BJ (cell line): ENCODE data around the gene IRS2. TPM values are rescaled to one million over a fixed set of nuclear protein-coding genes. Genes with fewer than 3 reads are reported as not detected.

Experiments used
- CTCF ChIA-PET: fragments of 350-600 bp; formaldehyde crosslinking; extraction: SDS; loops from one replicate; lab custom pipeline; 2021; ENCODE audit warnings: antibody characterized with exemption, inconsistent platforms; lab: Yijun Ruan, JAX
- POLR2A ChIA-PET: fragments of 300-600 bp; sonication (Branson Sonifier 250); formaldehyde crosslinking; extraction: SDS; loops from one replicate; lab custom pipeline; 2021; ENCODE audit warnings: antibody characterized with exemption; lab: Charles Lee
- DNase-seq: peaks from one replicate; pipeline ENCODE4 v3.0.0-alpha.2; 2011; ENCODE audit warnings: low read depth
- H3K27me3 ChIP-seq: 2 replicates; pipeline ENCODE4 v1.6.0; 2011; ENCODE audit warnings: low read length; ENCODE audit not compliant: control insufficient read depth, insufficient read depth
- H3K36me3 ChIP-seq: 2 replicates; pipeline ENCODE4 v1.5.1; 2011; ENCODE audit warnings: low read length; ENCODE audit not compliant: control insufficient read depth, insufficient read depth
- H3K4me3 ChIP-seq: 2 replicates; pipeline ENCODE4 v1.5.1; 2011; ENCODE audit warnings: low read depth, mild to moderate bottlenecking, control low read depth, low read length
- CTCF ChIP-seq: IDR thresholded peaks from 2 replicates; pipeline ENCODE4 v1.5.1; 2011; ENCODE audit warnings: low read depth, mild to moderate bottlenecking, control low read depth, inconsistent platforms, low read length, moderate library complexity; ENCODE audit not compliant: insufficient read depth
- polyA plus RNA-seq: library from polyadenylated mRNA; depleted of rRNA; stranded (reverse); fragments of >200 nt; gene quantifications from 2 replicates; pipeline ENCODE4 v1.2.3, GENCODE V29; 2011

Gene IRS2
- polyA plus RNA-seq, 1 experiment = 1.3 TPM

GRCh38 chr13:109816112-109816807 lies 29.9 kb upstream of the IRS2 start:
- POLR2A ChIA-PET = no interaction called here
- H3K27me3 ChIP-seq = no peaks in the 10 kb centered on the region
- TF ChIP-seq CTCF = no peak
- CTCF ChIA-PET = no interaction called here
- H3K36me3 ChIP-seq = no peaks in the 10 kb centered on the region
- no peak overlapping the region for H3K4me3 ChIP-seq
- no peak for DNase-seq

- no peaks in the 10 kb centered on the region for H3K36me3 ChIP-seq
- TF ChIP-seq CTCF = no peak
- H3K4me3 ChIP-seq = no peak overlapping the region
- POLR2A ChIA-PET = interaction anchor here (0.6 kb wide), 1 partner anchor 25 kb away, joined by 4 read pairs; no protein-coding TSS in a partner anchor
- DNase-seq = no peak
- no peaks in the 10 kb centered on the region for H3K27me3 ChIP-seq
- CTCF ChIA-PET = no interaction called here
Measured at GRCh38 chr13:109815651-109816050, 29.3 kb upstream of the IRS2 start.

- Histone ChIP-seq H3K27me3 (no peaks in the 10 kb centered on the region), H3K4me3 (no peak overlapping the region), H3K36me3 (no peaks in the 10 kb centered on the region)
- no peak for DNase-seq
- no peak for TF ChIP-seq CTCF
- POLR2A ChIA-PET = no interaction called here
- CTCF ChIA-PET = no interaction called here
Measured at GRCh38 chr13:109813663-109814062, 27.3 kb upstream of the IRS2 start.

GRCh38 chr13:109812382-109812781 lies 26.0 kb upstream of the IRS2 start:
- CTCF ChIA-PET = no interaction called here
- no peaks in the 10 kb centered on the region for H3K36me3 ChIP-seq
- H3K4me3 ChIP-seq = no peak overlapping the region
- no peak for DNase-seq
- TF ChIP-seq CTCF = no peak
- no peaks in the 10 kb centered on the region for H3K27me3 ChIP-seq
- POLR2A ChIA-PET = no interaction called here

- no peak for TF ChIP-seq CTCF
- no peak overlapping the region for H3K4me3 ChIP-seq
- ChIA-PET CTCF (no interaction called here), POLR2A (no interaction called here)
- DNase-seq = no peak
- H3K27me3 ChIP-seq = no peaks in the 10 kb centered on the region; the same call in 1 of the 2 replicates
- H3K36me3 ChIP-seq = no peaks in the 10 kb centered on the region
Measured at GRCh38 chr13:109810761-109811510, 24.6 kb upstream of the IRS2 start.
